ENCODE results near the gene BRAT1.

DNA sequence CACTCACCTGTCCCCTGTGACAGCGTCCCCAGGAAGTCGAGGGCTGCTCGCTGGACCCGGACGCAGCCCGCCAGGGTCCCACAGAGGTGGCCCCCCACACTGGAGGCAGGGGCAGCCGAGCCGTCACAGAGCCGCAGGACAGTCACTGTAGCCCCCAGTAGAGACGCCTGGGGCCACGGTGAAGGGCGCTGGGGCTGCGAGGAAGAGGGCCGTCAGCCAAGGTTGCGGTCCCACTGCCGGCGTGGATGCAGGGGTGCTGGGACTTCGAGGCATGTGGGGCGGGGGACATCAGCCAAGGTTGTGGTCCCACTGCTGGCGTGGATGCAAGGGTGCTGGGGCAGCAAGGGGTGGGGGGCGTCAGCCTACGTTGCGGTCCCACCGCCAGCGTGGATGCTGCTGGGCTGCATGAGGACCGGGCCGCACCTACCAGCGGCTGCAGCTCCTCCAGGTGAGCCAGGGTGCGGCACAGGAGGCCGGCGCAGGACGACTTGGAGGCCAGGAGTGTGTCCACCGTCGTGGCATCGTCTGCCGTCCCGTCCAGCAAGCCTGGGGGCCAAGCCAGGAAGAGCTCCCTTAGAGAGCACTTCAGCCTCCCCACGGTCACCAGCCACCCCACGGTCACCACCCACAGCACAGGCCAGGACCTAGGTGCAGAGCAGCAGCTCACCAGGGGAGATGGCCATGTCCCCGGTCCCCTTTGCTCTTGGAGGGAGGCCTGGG, 13.9 kb downstream of the BRAT1 start:
- TF ChIP-seq, protein P1, sequence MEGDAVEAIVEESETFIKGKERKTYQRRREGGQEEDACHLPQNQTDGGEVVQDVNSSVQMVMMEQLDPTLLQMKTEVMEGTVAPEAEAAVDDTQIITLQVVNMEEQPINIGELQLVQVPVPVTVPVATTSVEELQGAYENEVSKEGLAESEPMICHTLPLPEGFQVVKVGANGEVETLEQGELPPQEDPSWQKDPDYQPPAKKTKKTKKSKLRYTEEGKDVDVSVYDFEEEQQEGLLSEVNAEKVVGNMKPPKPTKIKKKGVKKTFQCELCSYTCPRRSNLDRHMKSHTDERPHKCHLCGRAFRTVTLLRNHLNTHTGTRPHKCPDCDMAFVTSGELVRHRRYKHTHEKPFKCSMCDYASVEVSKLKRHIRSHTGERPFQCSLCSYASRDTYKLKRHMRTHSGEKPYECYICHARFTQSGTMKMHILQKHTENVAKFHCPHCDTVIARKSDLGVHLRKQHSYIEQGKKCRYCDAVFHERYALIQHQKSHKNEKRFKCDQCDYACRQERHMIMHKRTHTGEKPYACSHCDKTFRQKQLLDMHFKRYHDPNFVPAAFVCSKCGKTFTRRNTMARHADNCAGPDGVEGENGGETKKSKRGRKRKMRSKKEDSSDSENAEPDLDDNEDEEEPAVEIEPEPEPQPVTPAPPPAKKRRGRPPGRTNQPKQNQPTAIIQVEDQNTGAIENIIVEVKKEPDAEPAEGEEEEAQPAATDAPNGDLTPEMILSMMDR (IDR thresholded peaks at IDR 0.05) = no peak
- TF ChIP-seq EZH2 (IDR thresholded peaks at IDR 0.05; ENCODE audit: borderline replicate concordance, insufficient read depth, low read depth, low read length, poor library complexity, severe bottlenecking) = no peak

Measured in B cell (primary cell).